PC-3 (cell line): ENCODE measurements around the gene KIAA1217.

Experiments
- CTCF ChIP-seq: fragments of 300-600 bp; sonication (generic); conservative IDR thresholded peaks from 2 replicates; pipeline ENCODE4 v1.5.1; 2017; ENCODE audit warnings: antibody characterized with exemption, low read depth, mild to moderate bottlenecking, low read length
- EZH2 ChIP-seq: fragments of 300-600 bp; sonication (generic); IDR thresholded peaks from one replicate; pipeline ENCODE4 v1.6.1; 2017; ENCODE audit warnings: antibody characterized with exemption, mild to moderate bottlenecking, low read length; ENCODE audit not compliant: unreplicated experiment
- EZH2phosphoT487 ChIP-seq: fragments of 300-600 bp; sonication (generic); IDR thresholded peaks from 2 replicates; pipeline ENCODE4 v1.6.1; 2018; ENCODE audit warnings: mild to moderate bottlenecking, antibody characterized with exemption, low read length, borderline replicate concordance

GRCh38 chr10:24430591-24430990, 221.7 kb downstream of the KIAA1217 start:
- no peak for TF ChIP-seq EZH2phosphoT487
- no peak for TF ChIP-seq CTCF
- no peak for TF ChIP-seq EZH2
